CD8-positive, alpha-beta memory T cell (primary cell): ENCODE measurements around the gene CENPS. TPM values are rescaled to one million over a fixed set of nuclear protein-coding genes. Genes with fewer than 3 reads are reported as not detected.
"Not testable (repeated sequence)": the region's sequence is repeated elsewhere in the genome, so short reads cannot be mapped to it uniquely, and the experiment has no call there.

Experiments used
- CTCF ChIA-PET: fragments of 350-600 bp; sonication (Branson Sonifier 250); formaldehyde crosslinking; loops from one replicate; lab custom pipeline; 2021; ENCODE audit warnings: antibody characterized with exemption; lab: Charles Lee
- POLR2A ChIA-PET: fragments of 350-600 bp; sonication (Branson Sonifier 250); formaldehyde crosslinking; loops from one replicate; lab custom pipeline; 2021; ENCODE audit warnings: antibody characterized with exemption; lab: Charles Lee
- DNase-seq, 5 donors: peaks; one replicate each; pipeline versions ENCODE4 v3.0.0 to v3.0.0-alpha.2; 2020 to 2022; ENCODE audit warnings: mixed read lengths in 1 of 5
- H3K27ac ChIP-seq: one replicate; pipeline ENCODE4 v1.7.0; 2013; ENCODE audit warnings: low read depth, mild to moderate bottlenecking, low read length, moderate library complexity
- H3K27me3 ChIP-seq: 2 replicates; pipeline ENCODE4 v1.7.0; 2013; ENCODE audit warnings: low read length, mild to moderate bottlenecking; ENCODE audit not compliant: insufficient read depth, poor library complexity, severe bottlenecking
- H3K36me3 ChIP-seq: 2 replicates; pipeline ENCODE4 v1.7.0; 2013; ENCODE audit warnings: mild to moderate bottlenecking, low read length, moderate library complexity; ENCODE audit not compliant: insufficient read depth
- H3K4me1 ChIP-seq: 2 replicates; pipeline ENCODE4 v1.7.0; 2013; ENCODE audit warnings: mild to moderate bottlenecking, low read length, moderate library complexity; ENCODE audit not compliant: insufficient read depth
- H3K4me3 ChIP-seq: 2 replicates; pipeline ENCODE4 v1.7.0; 2013; ENCODE audit warnings: mild to moderate bottlenecking, low read length
- H3K9me3 ChIP-seq: 2 replicates; pipeline ENCODE4 v1.7.0; 2013; ENCODE audit warnings: mild to moderate bottlenecking, low read length
- H3K27ac Mint-ChIP-seq, 8 donors: one replicate each; pipeline ENCODE4 v1.8.0; 2020 to 2021; ENCODE audit warnings: mixed read lengths in 8 of 8, mild to moderate bottlenecking in 6 of 8, inconsistent platforms in 3 of 8, moderate library complexity in 3 of 8
- H3K27me3 Mint-ChIP-seq, 2 donors: one replicate each; pipeline ENCODE4 v1.8.0; 2020 to 2021; ENCODE audit warnings: mixed read lengths in 2 of 2, mild to moderate bottlenecking in 1 of 2, moderate library complexity in 1 of 2
- H3K36me3 Mint-ChIP-seq, 3 donors: one replicate each; pipeline ENCODE4 v1.8.0; 2020 to 2021; ENCODE audit warnings: mixed read lengths in 3 of 3, inconsistent platforms in 1 of 3, mild to moderate bottlenecking in 1 of 3
- H3K4me1 Mint-ChIP-seq, 3 donors: one replicate each; pipeline ENCODE4 v1.8.0; 2020 to 2021; ENCODE audit warnings: mixed read lengths in 3 of 3, inconsistent platforms in 1 of 3, mild to moderate bottlenecking in 1 of 3
- H3K4me3 Mint-ChIP-seq, 7 donors: one replicate each; pipeline ENCODE4 v1.8.0; 2020 to 2021; ENCODE audit warnings: mixed read lengths in 7 of 7, mild to moderate bottlenecking in 6 of 7, moderate library complexity in 4 of 7, inconsistent platforms in 2 of 7
- H3K9me3 Mint-ChIP-seq, 5 donors: one replicate each; pipeline ENCODE4 v1.8.0; 2020 to 2022; ENCODE audit warnings: mixed read lengths in 5 of 5, mild to moderate bottlenecking in 3 of 5, moderate library complexity in 2 of 5, inconsistent platforms in 1 of 5
- polyA plus RNA-seq: library from polyadenylated mRNA; unstranded; fragments of 300-500 nt; fragmentation: Illumina TruSeq; gene quantifications from one replicate; pipeline ENCODE4 v1.2.3, GENCODE V29; 2021
- total RNA-seq, 2 experiments: library from RNA; stranded (reverse); gene quantifications; one replicate each; pipeline ENCODE4 v1.2.3, GENCODE V29; 2021

CENPS gene
- total and polyA plus RNA-seq, 3 experiments from 2014 or later, result 9.7 to 32.2 (median 32.2) TPM

- H3K27ac ChIP-seq, H3K4me3 Mint-ChIP-seq, H3K4me1 Mint-ChIP-seq, H3K27ac Mint-ChIP-seq, H3K4me1 ChIP-seq, H3K27me3 Mint-ChIP-seq, POLR2A ChIA-PET, H3K4me3 ChIP-seq, H3K36me3 ChIP-seq, H3K9me3 Mint-ChIP-seq, H3K9me3 ChIP-seq, DNase-seq, H3K27me3 ChIP-seq: not testable (repeated sequence)
- H3K36me3 Mint-ChIP-seq, result peaks cover 7 to 32% (median 11%) of the 10 kb centered on the region in 3 donors
- CTCF ChIA-PET, result interaction anchor here (1.0 kb wide), 1 partner anchor 28 kb away, joined by 3 read pairs; no protein-coding TSS in a partner anchor
Observed at GRCh38 chr1:10457462-10457861, 27.2 kb downstream of the CENPS start.

DNA sequence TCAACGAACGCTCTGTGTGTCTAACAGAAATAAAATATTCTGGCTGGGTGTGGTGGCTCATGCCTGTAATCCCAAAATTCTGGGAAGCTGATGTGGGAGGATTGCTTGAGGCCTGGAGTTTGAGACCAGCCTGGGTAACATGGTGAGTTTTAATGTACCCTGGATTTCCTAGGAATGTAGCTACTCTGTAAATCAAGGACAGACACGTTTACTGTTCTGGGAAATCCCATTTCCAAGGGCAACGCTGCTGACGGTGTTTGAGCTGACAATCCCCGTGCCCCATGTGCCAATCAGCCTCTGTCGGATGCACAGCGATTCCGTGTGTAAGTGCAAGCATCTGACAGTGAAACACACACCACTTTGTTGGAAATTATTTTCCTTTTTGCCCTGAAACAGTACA lies 27.6 kb downstream of the CENPS start:
- Mint-ChIP-seq H3K9me3 (no peaks in the 10 kb centered on the region), H3K27me3 (peaks cover 0 to 3% of the 10 kb centered on the region in 2 donors), H3K4me1 (peaks cover 0 to 9% (median 0%) of the 10 kb centered on the region in 3 donors), H3K4me3 (no peak overlapping the region), H3K36me3 (peaks cover 7 to 36% (median 13%) of the 10 kb centered on the region in 3 donors), H3K27ac (no peak overlapping the region)
- Histone ChIP-seq H3K27ac (no peak overlapping the region), H3K36me3 (peaks cover 11% of the 10 kb centered on the region), H3K4me3 (no peak overlapping the region), H3K4me1 (no peaks in the 10 kb centered on the region), H3K9me3 (no peaks in the 10 kb centered on the region), H3K27me3 (no peaks in the 10 kb centered on the region)
- ChIA-PET POLR2A (no interaction called here), CTCF (interaction anchor here (0.9 kb wide), 1 partner anchor 28 kb away, joined by 3 read pairs; the partner anchor contains the start of gene CENPS)
- DNase-seq, result no peak

GRCh38 chr1:10459184-10459583 lies 29.0 kb downstream of the CENPS start:
- Mint-ChIP-seq H3K27ac (peak overlapping the region in 2 of 8 donors; percentile 12 to 38), H3K36me3 (peaks cover 7 to 46% (median 13%) of the 10 kb centered on the region in 3 donors), H3K4me1 (peaks cover 0 to 9% (median 0%) of the 10 kb centered on the region in 3 donors), H3K9me3 (no peaks in the 10 kb centered on the region), H3K4me3 (no peak overlapping the region), H3K27me3 (peaks cover 0 to 3% of the 10 kb centered on the region in 2 donors)
- ChIA-PET POLR2A (no interaction called here), CTCF (interaction anchor here (1.0 to 2.1 kb wide), 2 partner anchors 29 to 35 kb away, joined by 3 to 4 read pairs; partner anchors contain the start of gene CENPS)
- Histone ChIP-seq H3K27ac (peak overlapping the region; percentile 47), H3K4me1 (no peaks in the 10 kb centered on the region), H3K9me3 (no peaks in the 10 kb centered on the region), H3K36me3 (peaks cover 17% of the 10 kb centered on the region), H3K27me3 (no peaks in the 10 kb centered on the region), H3K4me3 (no peak overlapping the region)
- no peak for DNase-seq

DNA sequence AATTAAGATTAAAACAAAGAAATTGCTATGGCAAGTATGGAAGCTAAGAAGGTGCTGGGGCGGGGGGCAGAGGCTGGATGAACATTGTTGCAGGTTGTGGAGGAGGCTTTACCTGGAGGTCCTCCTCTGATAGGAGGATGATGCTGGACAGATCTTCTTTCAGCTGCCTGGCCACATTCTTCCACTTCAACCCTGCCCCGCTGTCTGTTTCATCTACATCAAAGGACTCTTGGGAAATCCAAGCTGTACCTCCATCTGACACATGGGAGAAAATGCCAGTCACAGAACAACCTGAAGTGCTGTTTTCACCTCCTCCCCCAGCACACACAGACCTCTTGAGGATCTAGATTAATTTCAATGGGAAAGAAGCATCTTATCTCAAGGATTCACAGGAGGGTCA lies 36.8 kb downstream of the CENPS start:
- Histone ChIP-seq H3K27ac (no peak overlapping the region), H3K36me3 (peaks cover 35% of the 10 kb centered on the region)
- POLR2A ChIA-PET, result interaction anchor here (0.7 kb wide), 1 partner anchor 9 kb away, joined by 6 read pairs; no protein-coding TSS in a partner anchor

GRCh38 chr1:10470043-10470442 lies 39.8 kb downstream of the CENPS start:
- peaks cover 0 to 42% (median 5%) of the 10 kb centered on the region in 3 donors for H3K36me3 Mint-ChIP-seq
- Histone ChIP-seq H3K4me3 (no peak overlapping the region), H3K27me3 (no peaks in the 10 kb centered on the region), H3K4me1 (peaks cover 14% of the 10 kb centered on the region), H3K9me3 (no peaks in the 10 kb centered on the region), H3K27ac (no peak overlapping the region), H3K36me3 (peaks cover 17% of the 10 kb centered on the region)
- DNase-seq, result no peak
- ChIA-PET CTCF (interaction anchor here (1.7 kb wide), 1 partner anchor 25 kb away, joined by 7 read pairs; no protein-coding TSS in a partner anchor), POLR2A (no interaction called here)
- H3K4me1 Mint-ChIP-seq, result peaks cover 24 to 34% (median 34%) of the 10 kb centered on the region in 3 donors
- no peak overlapping the region for H3K4me3 Mint-ChIP-seq
- peaks cover 0 to 2% of the 10 kb centered on the region in 2 donors for H3K27me3 Mint-ChIP-seq
- peak overlapping the region in 1 of 8 donors; percentile 14 for H3K27ac Mint-ChIP-seq
- no peaks in the 10 kb centered on the region for H3K9me3 Mint-ChIP-seq

More for the DNA sequence above, 36.8 kb downstream of the CENPS start:
- Mint-ChIP-seq H3K4me3 (no peak overlapping the region), H3K4me1 (peaks cover 11 to 12% (median 12%) of the 10 kb centered on the region in 3 donors), H3K36me3 (peaks cover 0 to 60% (median 11%) of the 10 kb centered on the region in 3 donors), H3K27me3 (no peaks in the 10 kb centered on the region), H3K27ac (no peak overlapping the region), H3K9me3 (no peaks in the 10 kb centered on the region)
- H3K9me3 ChIP-seq, result no peaks in the 10 kb centered on the region
- peaks cover 7% of the 10 kb centered on the region for H3K4me1 ChIP-seq
- H3K4me3 ChIP-seq, result no peak overlapping the region
- CTCF ChIA-PET, result no interaction called here
- no peak for DNase-seq
- H3K27me3 ChIP-seq, result no peaks in the 10 kb centered on the region

- Histone ChIP-seq H3K27ac (peak overlapping the region; percentile 57), H3K4me3 (peak overlapping the region; percentile 75), H3K36me3 (peaks cover 17% of the 10 kb centered on the region), H3K4me1 (peaks cover 29% of the 10 kb centered on the region), H3K9me3 (no peaks in the 10 kb centered on the region), H3K27me3 (no peaks in the 10 kb centered on the region)
- Mint-ChIP-seq H3K9me3 (no peaks in the 10 kb centered on the region), H3K36me3 (peaks cover 0 to 41% (median 5%) of the 10 kb centered on the region in 3 donors), H3K4me3 (peak overlapping the region; percentile 89 to 98 (median 94)), H3K27ac (peak overlapping the region; percentile 71 to 97 (median 88)), H3K27me3 (peaks cover 0 to 2% of the 10 kb centered on the region in 2 donors), H3K4me1 (peaks cover 40 to 49% (median 48%) of the 10 kb centered on the region in 3 donors)
- ChIA-PET CTCF (interaction anchor here (0.8 to 1.7 kb wide), 3 partner anchors 23 to 42 kb away, joined by 3 to 7 read pairs (median 4); no protein-coding TSS in a partner anchor), POLR2A (no interaction called here)
- DNase-seq, result no peak
Observed at GRCh38 chr1:10471411-10472219, 41.4 kb downstream of the CENPS start.

DNA sequence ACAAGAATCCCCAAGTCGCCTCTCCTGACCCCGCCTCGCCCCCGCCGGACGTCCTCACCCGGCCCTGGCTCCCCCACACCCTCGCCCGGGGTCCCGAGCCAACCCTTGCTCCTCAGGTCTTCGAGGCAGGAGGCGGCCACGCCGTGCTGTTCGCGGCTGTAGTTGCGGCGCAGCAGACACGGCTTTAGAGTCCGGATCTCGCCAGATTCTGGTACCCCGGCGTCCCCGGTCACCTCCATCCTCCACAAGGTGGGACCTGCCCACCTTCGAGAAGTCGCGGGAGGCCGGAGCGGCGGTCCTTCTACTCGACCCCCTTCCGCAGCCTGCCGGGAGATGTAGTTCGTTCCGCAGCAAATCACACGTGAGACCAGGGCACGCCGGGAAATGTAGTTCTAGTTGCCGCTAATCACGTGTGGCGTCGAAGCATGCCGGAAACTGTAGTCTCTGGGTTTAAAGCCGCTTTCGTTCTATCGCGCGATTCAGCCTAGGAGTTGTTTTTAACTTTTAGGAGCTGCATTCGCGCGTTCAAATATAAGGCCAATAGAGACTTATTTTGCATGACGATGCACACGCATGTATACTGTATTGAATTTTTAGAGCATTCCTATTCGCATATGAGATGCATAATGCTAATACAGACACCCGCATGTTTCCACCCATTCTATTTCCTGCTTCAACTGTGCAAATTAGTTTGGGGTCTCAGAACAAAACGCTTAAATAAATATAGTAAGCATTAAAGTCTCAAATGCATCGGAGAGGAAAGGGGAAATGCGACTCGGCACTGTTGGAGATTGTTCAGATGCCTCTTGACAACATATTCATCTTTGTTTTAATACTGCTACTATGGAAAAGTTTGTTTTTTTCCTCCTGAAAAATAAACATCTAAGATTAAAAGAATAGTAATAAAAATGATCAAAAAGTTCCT lies 42.2 kb downstream of the CENPS start, which contains the start of gene DFFA:
Gene DFFA, minus strand, starts transcription at position 310 of the 925 bp plus-strand sequence. Its CDS starts 71 bp downstream, at position 239.
- Histone ChIP-seq H3K9me3 (no peaks in the 10 kb centered on the region), H3K27me3 (no peaks in the 10 kb centered on the region), H3K36me3 (peaks cover 17% of the 10 kb centered on the region), H3K4me3 (peak within 1 kb of the TSS; percentile 75), H3K27ac (peak within 1 kb of the TSS; percentile 74), H3K4me1 (peaks cover 29% of the 10 kb centered on the region)
- H3K27me3 Mint-ChIP-seq, result peaks cover 0 to 2% of the 10 kb centered on the region in 2 donors
- H3K9me3 Mint-ChIP-seq, result no peaks in the 10 kb centered on the region
- peak within 1 kb of the TSS; percentile 71 to 97 (median 88) for H3K27ac Mint-ChIP-seq
- peaks cover 43 to 55% (median 50%) of the 10 kb centered on the region in 3 donors for H3K4me1 Mint-ChIP-seq
- ChIA-PET CTCF (interaction anchor here (0.8 to 1.2 kb wide), 2 partner anchors 22 to 43 kb away, joined by 3 to 4 read pairs; no protein-coding TSS in a partner anchor), POLR2A (no interaction called here)
- peak within 1 kb of the TSS; percentile 89 to 98 (median 94) for H3K4me3 Mint-ChIP-seq
- DNase-seq, result peak; percentile 85 to 94 (median 88)
- H3K36me3 Mint-ChIP-seq, result peaks cover 0 to 33% (median 5%) of the 10 kb centered on the region in 3 donors
